AML-193 (cell line): ENCODE measurements around the gene ANKRD31.
"Not testable (repeated sequence)": the region's sequence is repeated elsewhere in the genome, so short reads cannot be mapped to it uniquely, and the experiment has no call there.

Experiments
- DNase-seq, 2 experiments: peaks; one replicate each; lab custom pipeline; 2025; lab: John Stamatoyannopoulos, UW

The ANKRD31 gene

GRCh38 chr5:75234251-75234650, 2.4 kb downstream of the ANKRD31 start:
- no peak for DNase-seq

- DNase-seq = no peak
These were observed 9.8 kb downstream of the ANKRD31 start for GRCh38 chr5:75226916-75227315.

- DNase-seq = no peak
These were observed 11.2 kb downstream of the ANKRD31 start for GRCh38 chr5:75225506-75225905.

- not testable (repeated sequence) for DNase-seq
These were observed 15.9 kb downstream of the ANKRD31 start for GRCh38 chr5:75220787-75221186.

GRCh38 chr5:75214928-75215327, 21.8 kb downstream of the ANKRD31 start:
- no peak for DNase-seq

- no peak for DNase-seq
These were observed 22.3 kb downstream of the ANKRD31 start for GRCh38 chr5:75214409-75214808.

GRCh38 chr5:75203604-75204003, 33.1 kb downstream of the ANKRD31 start:
- DNase-seq = no peak

GRCh38 chr5:75202935-75203334, 33.7 kb downstream of the ANKRD31 start:
- no peak for DNase-seq

GRCh38 chr5:75200776-75201175, 35.9 kb downstream of the ANKRD31 start:
- no peak for DNase-seq

GRCh38 chr5:75199946-75200345, 36.7 kb downstream of the ANKRD31 start:
- no peak for DNase-seq

GRCh38 chr5:75199071-75199470, 37.6 kb downstream of the ANKRD31 start:
- no peak for DNase-seq

- no peak for DNase-seq
These were observed 38.9 kb downstream of the ANKRD31 start for GRCh38 chr5:75197745-75198144.

- no peak for DNase-seq
These were observed 43.9 kb downstream of the ANKRD31 start for GRCh38 chr5:75192804-75193203.

GRCh38 chr5:75192264-75192663, 44.4 kb downstream of the ANKRD31 start:
- no peak for DNase-seq

- DNase-seq = no peak
These were observed 46.5 kb downstream of the ANKRD31 start for GRCh38 chr5:75190227-75190626.

- no peak for DNase-seq
These were observed 47.3 kb downstream of the ANKRD31 start for GRCh38 chr5:75189353-75189752.

GRCh38 chr5:75185763-75186162, 50.9 kb downstream of the ANKRD31 start:
- DNase-seq = no peak

- DNase-seq = not testable (repeated sequence)
These were observed 60.7 kb downstream of the ANKRD31 start for GRCh38 chr5:75176009-75176408.

GRCh38 chr5:75174872-75175271, 61.8 kb downstream of the ANKRD31 start:
- DNase-seq = not testable (repeated sequence)

GRCh38 chr5:75169516-75169915, 67.2 kb downstream of the ANKRD31 start:
- DNase-seq = no peak

- no peak for DNase-seq
These were observed 68.5 kb downstream of the ANKRD31 start for GRCh38 chr5:75168026-75168735.

- no peak for DNase-seq
These were observed 69.3 kb downstream of the ANKRD31 start for GRCh38 chr5:75167345-75167744.

- DNase-seq = not testable (repeated sequence)
These were observed 75.2 kb downstream of the ANKRD31 start for GRCh38 chr5:75161508-75161907.

GRCh38 chr5:75156585-75156984, 80.1 kb downstream of the ANKRD31 start:
- no peak for DNase-seq
